ENCODE measurements around the gene CEP55.
"Not testable (repeated sequence)": the region's sequence is repeated elsewhere in the genome, so short reads cannot be mapped to it uniquely, and the experiment has no call there.

CEP55 gene

GRCh38 chr10:93515071-93516005 is 18.9 kb downstream of the CEP55 start:
- DNase-seq, result no peak

- no peak for DNase-seq
Observed at GRCh38 chr10:93516006-93516380, 19.6 kb downstream of the CEP55 start.

- DNase-seq, result no peak
Observed at GRCh38 chr10:93518531-93518930, 22.1 kb downstream of the CEP55 start.

GRCh38 chr10:93535293-93535692 is 38.9 kb downstream of the CEP55 start:
- DNase-seq, result no peak

- not testable (repeated sequence) for DNase-seq
Observed at GRCh38 chr10:93540871-93541270, 44.5 kb downstream of the CEP55 start.

GRCh38 chr10:93541402-93542357 is 45.3 kb downstream of the CEP55 start:
- DNase-seq, result peak in 1 of 2 experiments; percentile 55

GRCh38 chr10:93542358-93542791 is 46.0 kb downstream of the CEP55 start:
- peak; percentile 66 to 84 for DNase-seq

GRCh38 chr10:93546995-93547394 is 50.6 kb downstream of the CEP55 start:
- not testable (repeated sequence) for DNase-seq

GRCh38 chr10:93547522-93547921 is 51.1 kb downstream of the CEP55 start:
- DNase-seq, result no peak

- no peak for DNase-seq
Observed at GRCh38 chr10:93548376-93549071, 52.1 kb downstream of the CEP55 start.

GRCh38 chr10:93550606-93551005 is 54.2 kb downstream of the CEP55 start:
- no peak for DNase-seq

- DNase-seq, result no peak
Observed at GRCh38 chr10:93552780-93553179, 56.4 kb downstream of the CEP55 start.

- DNase-seq, result no peak
Observed at GRCh38 chr10:93553482-93554315, 57.3 kb downstream of the CEP55 start.

GRCh38 chr10:93554316-93554663 is 57.9 kb downstream of the CEP55 start:
- no peak for DNase-seq

- DNase-seq, result peak in 1 of 2 experiments; percentile 60
Observed at GRCh38 chr10:93554760-93555432, 58.5 kb downstream of the CEP55 start.

GRCh38 chr10:93559490-93559889 is 63.1 kb downstream of the CEP55 start:
- DNase-seq, result no peak

GRCh38 chr10:93560541-93560940 is 64.1 kb downstream of the CEP55 start:
- no peak for DNase-seq

GRCh38 chr10:93565446-93565845 is 69.0 kb downstream of the CEP55 start:
- no peak for DNase-seq

GRCh38 chr10:93566435-93567276 is 70.2 kb downstream of the CEP55 start, which contains the start of gene FFAR4:
TSS of gene FFAR4 (plus strand) at chr10:93566665. CDS start at chr10:93566721, 56 bp downstream.
- no peak for DNase-seq

Data from NCI-H446 (cell line).